Measurements from ENCODE around the gene C7orf33. TPM values are rescaled to one million over a fixed set of nuclear protein-coding genes. Genes with fewer than 3 reads are reported as not detected.
"Not testable (repeated sequence)": the region's sequence is repeated elsewhere in the genome, so short reads cannot be mapped to it uniquely, and the experiment has no call there.

Gene C7orf33
- total and polyA plus RNA-seq, 9 donors = 0.27 to 1.5 (median 0.41) TPM

DNA sequence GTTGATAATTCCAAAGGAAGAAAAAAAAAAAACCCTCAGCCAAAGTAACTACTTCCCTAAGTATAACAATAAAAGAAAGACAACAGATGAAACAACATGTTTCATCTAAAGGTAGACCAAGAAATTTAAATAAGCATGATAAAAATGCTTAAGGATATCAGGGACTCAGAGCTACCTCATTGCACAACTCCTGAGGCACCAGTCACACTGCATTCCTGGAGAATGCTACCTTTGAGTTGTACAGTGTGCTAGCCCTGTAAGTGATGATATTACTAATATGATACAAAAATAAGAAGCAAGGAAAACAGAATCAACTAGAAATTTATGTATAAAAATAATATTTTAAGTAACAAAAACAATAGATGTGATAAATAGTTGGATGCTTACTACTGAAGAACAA lies 29.5 kb upstream of the C7orf33 start:
- DNase-seq = no peak
- no peaks in the 10 kb centered on the region for H3K36me3 ChIP-seq (ENCODE audit: control insufficient read depth, insufficient read depth, low read length)
- no peaks in the 10 kb centered on the region for H3K9me3 ChIP-seq (replicated peaks; ENCODE audit: control insufficient read depth, low read depth, low read length)
- peaks cover 3% of the 10 kb centered on the region for H3K4me1 ChIP-seq (ENCODE audit: control insufficient read depth, insufficient read depth, low read length)
- H3K27me3 ChIP-seq (ENCODE audit: control insufficient read depth, insufficient read depth, low read length) = peaks cover 2% of the 10 kb centered on the region
- no peak overlapping the region for H3K4me3 ChIP-seq (ENCODE audit: low read length)
- H3K27ac ChIP-seq (ENCODE audit: low read length) = no peak overlapping the region

DNA sequence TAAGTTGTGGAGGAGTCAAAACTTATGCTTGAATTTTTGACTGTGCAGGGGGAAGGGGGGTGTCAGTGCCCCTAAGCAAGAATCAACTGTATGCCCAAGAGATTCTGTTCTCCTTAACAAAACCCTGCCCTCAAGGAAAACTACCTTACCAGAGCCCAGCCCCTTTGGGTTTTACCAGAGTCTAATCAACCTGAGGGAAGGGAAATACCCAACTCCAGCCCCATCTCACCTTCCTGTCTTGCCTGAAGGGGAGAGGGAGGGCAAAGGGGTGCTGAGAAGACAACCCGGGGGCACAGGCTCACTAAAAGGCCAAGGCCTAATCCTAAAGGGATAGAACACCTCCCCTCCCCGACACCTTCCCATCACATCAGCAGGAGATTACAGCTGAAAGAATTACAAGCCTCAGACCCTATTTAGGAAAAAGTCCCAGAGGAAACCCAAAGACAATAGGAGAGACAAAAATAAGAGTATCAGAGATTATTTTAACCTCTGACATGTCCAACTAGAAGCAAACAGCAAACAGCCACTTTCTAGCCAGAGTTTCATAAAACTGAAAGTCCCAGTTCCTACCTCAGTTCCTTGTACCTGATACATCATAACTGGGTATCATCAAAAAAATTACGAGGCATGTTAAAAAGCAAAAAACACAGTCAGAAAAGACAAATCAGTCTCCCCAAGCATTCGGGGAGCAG lies 26.8 kb upstream of the C7orf33 start:
- DNase-seq = no peak
- no peaks in the 10 kb centered on the region for H3K36me3 ChIP-seq (ENCODE audit: control insufficient read depth, insufficient read depth, low read length)
- H3K4me3 ChIP-seq (ENCODE audit: low read length) = no peak overlapping the region
- H3K9me3 ChIP-seq (replicated peaks; ENCODE audit: control insufficient read depth, low read depth, low read length) = no peaks in the 10 kb centered on the region
- no peaks in the 10 kb centered on the region for H3K27me3 ChIP-seq (ENCODE audit: control insufficient read depth, insufficient read depth, low read length)
- H3K4me1 ChIP-seq (ENCODE audit: control insufficient read depth, insufficient read depth, low read length) = peaks cover 3% of the 10 kb centered on the region
- WGBS (ENCODE audit: insufficient coverage) = 57% methylated on average over 1 of the region's 4 CpGs
- H3K27ac ChIP-seq (ENCODE audit: low read length) = peak overlapping the region; percentile 62

DNA sequence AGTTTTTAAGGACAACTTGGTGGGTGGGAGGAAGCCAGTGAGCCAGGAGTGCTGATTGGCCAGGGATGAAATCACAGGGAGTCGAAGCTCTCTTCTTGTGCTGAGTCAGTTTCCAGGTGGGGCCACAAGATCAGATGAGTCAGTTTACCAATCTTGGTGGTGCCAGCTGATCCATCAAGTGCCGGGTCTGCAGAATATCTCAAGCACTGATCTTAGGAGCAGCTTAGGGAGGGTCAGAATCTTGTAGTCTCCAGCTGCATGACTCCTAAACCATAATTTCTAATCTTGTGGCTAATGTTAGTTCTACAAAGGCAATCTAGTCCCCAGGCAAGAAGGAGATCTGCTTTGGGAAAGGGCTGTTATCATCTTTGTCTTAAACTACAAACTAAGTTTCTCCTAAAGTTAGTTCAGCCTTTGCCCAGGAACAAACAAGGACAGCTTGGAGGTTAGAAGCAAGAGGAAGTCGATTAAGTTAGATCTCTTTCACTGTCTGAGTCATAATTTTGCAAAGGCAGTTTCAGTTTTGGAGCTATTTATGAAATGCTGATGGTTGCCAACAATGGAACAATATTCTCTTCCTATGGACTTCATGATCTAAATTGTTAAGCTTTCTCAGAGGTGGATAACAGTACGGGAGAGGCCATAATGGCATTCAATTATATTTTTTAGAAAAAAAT lies 26.2 kb upstream of the C7orf33 start:
- H3K4me3 ChIP-seq (ENCODE audit: low read length); H3K9me3 ChIP-seq (replicated peaks; ENCODE audit: control insufficient read depth, low read depth, low read length); H3K36me3 ChIP-seq (ENCODE audit: control insufficient read depth, insufficient read depth, low read length); H3K4me1 ChIP-seq (ENCODE audit: control insufficient read depth, insufficient read depth, low read length); H3K27me3 ChIP-seq (ENCODE audit: control insufficient read depth, insufficient read depth, low read length): not testable (repeated sequence)
- peak overlapping the region; percentile 62 for H3K27ac ChIP-seq (ENCODE audit: low read length)
- peak; percentile 62 for DNase-seq
- WGBS (ENCODE audit: insufficient coverage) = 33% methylated on average over 1 of the region's 4 CpGs

DNA sequence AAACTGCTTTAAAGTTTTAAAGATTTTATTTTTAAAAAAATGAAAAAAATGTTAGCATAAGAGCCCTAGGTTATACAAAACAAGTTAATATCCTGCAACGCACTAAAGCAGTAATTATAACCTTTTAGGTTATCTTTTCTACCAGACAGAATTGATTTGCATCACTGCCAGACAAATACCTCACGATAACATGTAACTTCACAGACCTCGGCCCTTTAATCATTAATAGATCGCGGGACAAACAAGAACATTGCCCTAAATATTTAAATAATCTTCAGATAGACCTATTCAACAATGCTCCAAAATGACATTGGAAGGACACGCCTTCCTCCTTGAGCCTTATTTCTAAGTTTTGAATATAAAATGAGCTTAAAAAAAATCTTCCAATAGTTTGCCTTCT lies 23.8 kb upstream of the C7orf33 start:
- no peak overlapping the region for H3K27ac ChIP-seq (ENCODE audit: low read length)
- H3K9me3 ChIP-seq (replicated peaks; ENCODE audit: control insufficient read depth, low read depth, low read length) = peaks cover 3% of the 10 kb centered on the region
- H3K4me3 ChIP-seq (ENCODE audit: low read length) = no peak overlapping the region
- DNase-seq = no peak
- H3K4me1 ChIP-seq (ENCODE audit: control insufficient read depth, insufficient read depth, low read length) = peaks cover 3% of the 10 kb centered on the region
- no CpG with 5 or more reads among the region's 6 CpGs for WGBS (ENCODE audit: insufficient coverage)
- no peaks in the 10 kb centered on the region for H3K36me3 ChIP-seq (ENCODE audit: control insufficient read depth, insufficient read depth, low read length)
- H3K27me3 ChIP-seq (ENCODE audit: control insufficient read depth, insufficient read depth, low read length) = no peaks in the 10 kb centered on the region

DNA sequence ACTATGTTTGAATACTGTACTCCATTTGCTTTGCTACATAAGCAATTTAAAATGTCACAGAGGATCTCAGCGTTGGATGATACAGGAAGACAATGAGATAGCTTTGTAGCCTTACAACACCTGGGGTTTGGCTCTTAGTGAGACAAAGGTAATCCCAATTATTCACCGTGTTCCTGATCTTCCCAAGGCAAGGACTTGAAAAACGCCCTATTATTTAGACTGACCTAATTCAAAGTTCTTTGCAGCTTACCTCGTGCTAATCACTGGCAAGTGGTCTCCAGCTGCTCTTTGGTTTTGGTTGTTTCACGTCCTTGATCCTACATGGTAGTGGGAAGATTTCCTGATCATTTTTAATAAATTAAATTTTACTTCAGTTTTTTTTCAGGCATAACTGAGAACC lies 23.0 kb upstream of the C7orf33 start:
- Histone ChIP-seq H3K27ac (ENCODE audit: low read length) (no peak overlapping the region), H3K36me3 (ENCODE audit: control insufficient read depth, insufficient read depth, low read length) (no peaks in the 10 kb centered on the region), H3K9me3 (replicated peaks; ENCODE audit: control insufficient read depth, low read depth, low read length) (peaks cover 3% of the 10 kb centered on the region), H3K27me3 (ENCODE audit: control insufficient read depth, insufficient read depth, low read length) (no peaks in the 10 kb centered on the region), H3K4me1 (ENCODE audit: control insufficient read depth, insufficient read depth, low read length) (peaks cover 3% of the 10 kb centered on the region), H3K4me3 (ENCODE audit: low read length) (no peak overlapping the region)
- no CpG with 5 or more reads among the region's 5 CpGs for WGBS (ENCODE audit: insufficient coverage)
- no peak for DNase-seq

DNA sequence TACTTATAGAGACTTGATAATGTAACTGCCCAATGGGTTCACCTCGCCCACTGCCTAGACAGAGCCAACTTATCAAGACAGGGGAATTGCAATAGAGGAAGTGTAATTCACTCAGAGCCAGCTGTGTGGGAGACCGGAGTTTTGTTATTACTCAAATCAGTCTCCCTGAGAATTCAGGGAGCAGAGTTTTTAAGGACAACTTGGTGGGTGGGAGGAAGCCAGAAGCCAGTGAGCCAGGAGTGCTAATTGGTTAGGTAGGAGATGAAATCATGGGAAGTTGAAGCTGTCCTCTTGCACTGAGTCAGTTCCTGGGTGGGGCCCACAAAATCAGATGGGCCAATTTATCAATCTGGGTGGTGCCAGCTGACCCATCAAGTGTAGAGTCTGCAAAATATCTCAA lies 20.1 kb upstream of the C7orf33 start:
- no peak for DNase-seq
- Histone ChIP-seq H3K4me1 (ENCODE audit: control insufficient read depth, insufficient read depth, low read length) (no peaks in the 10 kb centered on the region), H3K4me3 (ENCODE audit: low read length) (no peak overlapping the region), H3K36me3 (ENCODE audit: control insufficient read depth, insufficient read depth, low read length) (no peaks in the 10 kb centered on the region), H3K27me3 (ENCODE audit: control insufficient read depth, insufficient read depth, low read length) (no peaks in the 10 kb centered on the region), H3K9me3 (replicated peaks; ENCODE audit: control insufficient read depth, low read depth, low read length) (peaks cover 3% of the 10 kb centered on the region), H3K27ac (ENCODE audit: low read length) (no peak overlapping the region)
- WGBS (ENCODE audit: insufficient coverage) = 42% methylated on average over 1 of the region's 2 CpGs

DNA sequence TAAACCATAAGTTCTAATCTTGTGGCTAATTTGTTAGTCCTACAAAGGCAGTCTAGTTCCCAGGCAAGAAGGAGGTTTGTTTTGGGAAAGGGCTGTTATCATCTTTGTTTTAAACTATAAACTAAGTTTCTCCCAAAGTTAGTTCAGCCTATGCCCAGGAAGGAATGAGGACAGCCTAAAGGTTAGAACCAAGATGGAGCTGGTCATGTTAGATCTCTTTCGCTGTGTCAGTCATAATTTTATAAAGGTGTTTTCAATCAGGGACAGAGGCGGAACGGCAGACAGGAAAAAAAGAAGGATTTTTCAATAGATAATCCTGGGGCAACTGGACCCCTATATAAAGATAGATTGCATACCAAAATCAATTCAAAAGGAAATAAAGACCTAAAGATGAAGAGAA lies 19.6 kb upstream of the C7orf33 start:
- H3K27me3 ChIP-seq (ENCODE audit: control insufficient read depth, insufficient read depth, low read length); DNase-seq; H3K36me3 ChIP-seq (ENCODE audit: control insufficient read depth, insufficient read depth, low read length); H3K27ac ChIP-seq (ENCODE audit: low read length); H3K4me3 ChIP-seq (ENCODE audit: low read length); H3K4me1 ChIP-seq (ENCODE audit: control insufficient read depth, insufficient read depth, low read length); H3K9me3 ChIP-seq (replicated peaks; ENCODE audit: control insufficient read depth, low read depth, low read length): not testable (repeated sequence)
- 80% methylated on average over 1 of the region's 3 CpGs for WGBS (ENCODE audit: insufficient coverage)

DNA sequence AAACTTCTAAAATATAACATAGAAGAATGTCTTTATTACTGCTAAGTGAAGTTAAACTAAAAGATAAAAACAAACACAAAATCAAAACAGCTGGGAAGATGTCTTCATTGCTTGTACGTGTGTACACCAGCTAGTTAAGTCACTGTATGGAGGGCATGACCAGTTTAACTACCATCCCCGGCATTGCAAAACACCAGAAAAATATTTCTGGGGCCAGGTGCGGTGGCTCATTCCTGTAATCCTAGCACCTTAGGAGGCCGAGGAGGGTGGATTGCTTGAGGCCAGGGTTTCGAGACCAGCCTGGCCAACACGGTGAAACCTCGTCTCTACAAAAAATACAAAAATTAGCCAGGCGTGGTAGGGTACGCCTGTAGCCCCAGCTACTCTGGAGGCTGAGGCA lies 19.2 kb upstream of the C7orf33 start:
- no peak overlapping the region for H3K4me3 ChIP-seq (ENCODE audit: low read length)
- WGBS (ENCODE audit: insufficient coverage) = 83% methylated on average over 2 of the region's 9 CpGs
- H3K27ac ChIP-seq (ENCODE audit: low read length) = no peak overlapping the region
- DNase-seq = no peak
- H3K4me1 ChIP-seq (ENCODE audit: control insufficient read depth, insufficient read depth, low read length) = peaks cover 2% of the 10 kb centered on the region
- H3K36me3 ChIP-seq (ENCODE audit: control insufficient read depth, insufficient read depth, low read length) = no peaks in the 10 kb centered on the region
- H3K9me3 ChIP-seq (replicated peaks; ENCODE audit: control insufficient read depth, low read depth, low read length) = peaks cover 3% of the 10 kb centered on the region
- H3K27me3 ChIP-seq (ENCODE audit: control insufficient read depth, insufficient read depth, low read length) = no peaks in the 10 kb centered on the region

DNA sequence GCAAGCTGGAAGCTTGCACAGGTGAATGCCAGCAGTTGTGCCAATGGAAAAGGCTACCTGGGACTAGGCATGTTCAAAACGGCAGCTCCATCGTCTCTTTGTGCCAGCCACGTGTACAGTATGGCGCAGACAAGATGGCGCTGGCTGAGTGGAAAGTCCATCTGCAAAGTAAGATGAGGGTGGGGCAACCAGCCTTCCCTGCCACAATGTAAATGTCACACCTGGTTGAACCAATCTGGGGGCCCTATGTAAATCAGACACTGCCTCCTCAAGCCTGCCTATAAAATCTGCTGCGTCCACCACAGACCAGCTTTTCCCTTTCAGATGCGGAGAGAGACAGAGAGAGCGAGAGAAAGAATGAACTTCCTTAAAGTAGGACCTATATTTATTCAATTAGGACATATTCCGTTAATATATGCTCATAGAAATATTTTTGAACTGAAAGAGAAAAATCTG lies 18.5 kb upstream of the C7orf33 start:
- H3K27ac ChIP-seq (ENCODE audit: low read length) = no peak overlapping the region
- peaks cover 2% of the 10 kb centered on the region for H3K4me1 ChIP-seq (ENCODE audit: control insufficient read depth, insufficient read depth, low read length)
- 87% methylated on average over 4 of the region's 9 CpGs for WGBS (ENCODE audit: insufficient coverage)
- no peak for DNase-seq
- H3K36me3 ChIP-seq (ENCODE audit: control insufficient read depth, insufficient read depth, low read length) = no peaks in the 10 kb centered on the region
- no peaks in the 10 kb centered on the region for H3K27me3 ChIP-seq (ENCODE audit: control insufficient read depth, insufficient read depth, low read length)
- H3K4me3 ChIP-seq (ENCODE audit: low read length) = no peak overlapping the region
- peaks cover 3% of the 10 kb centered on the region for H3K9me3 ChIP-seq (replicated peaks; ENCODE audit: control insufficient read depth, low read depth, low read length)

DNA sequence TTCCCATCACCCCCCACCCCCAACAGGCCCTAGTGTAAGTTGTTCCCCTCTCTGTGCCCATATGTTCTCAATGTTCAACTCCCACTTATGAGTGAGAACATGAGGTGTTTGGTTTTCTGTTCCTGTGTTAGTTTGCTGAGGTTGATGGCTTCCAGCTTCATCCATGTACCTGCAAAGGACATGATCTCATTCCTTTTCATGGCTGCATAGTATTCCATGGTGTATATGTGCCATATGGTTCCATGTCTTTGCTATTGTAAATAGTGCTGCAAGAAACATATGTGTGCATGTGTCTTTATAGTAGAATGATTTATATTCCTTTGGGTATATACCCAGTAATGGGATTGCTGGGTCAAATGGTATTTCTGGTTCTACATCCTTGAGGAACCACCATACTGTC lies 17.0 kb upstream of the C7orf33 start:
- not testable (repeated sequence) for H3K27me3 ChIP-seq (ENCODE audit: control insufficient read depth, insufficient read depth, low read length); H3K4me1 ChIP-seq (ENCODE audit: control insufficient read depth, insufficient read depth, low read length); H3K4me3 ChIP-seq (ENCODE audit: low read length); H3K27ac ChIP-seq (ENCODE audit: low read length); H3K36me3 ChIP-seq (ENCODE audit: control insufficient read depth, insufficient read depth, low read length); H3K9me3 ChIP-seq (replicated peaks; ENCODE audit: control insufficient read depth, low read depth, low read length); DNase-seq

Data from muscle of leg (tissue), 11 donors.